ENCODE measurements around the gene LBP. TPM values are rescaled to one million over a fixed set of nuclear protein-coding genes. Genes with fewer than 3 reads are reported as not detected.

The LBP gene
- total and polyA plus RNA-seq, 2 of the 13 experiments (the other 11 are each of a cell fraction or from before 2014, with no cell fraction given), result 0.07 to 0.20 TPM

DNA sequence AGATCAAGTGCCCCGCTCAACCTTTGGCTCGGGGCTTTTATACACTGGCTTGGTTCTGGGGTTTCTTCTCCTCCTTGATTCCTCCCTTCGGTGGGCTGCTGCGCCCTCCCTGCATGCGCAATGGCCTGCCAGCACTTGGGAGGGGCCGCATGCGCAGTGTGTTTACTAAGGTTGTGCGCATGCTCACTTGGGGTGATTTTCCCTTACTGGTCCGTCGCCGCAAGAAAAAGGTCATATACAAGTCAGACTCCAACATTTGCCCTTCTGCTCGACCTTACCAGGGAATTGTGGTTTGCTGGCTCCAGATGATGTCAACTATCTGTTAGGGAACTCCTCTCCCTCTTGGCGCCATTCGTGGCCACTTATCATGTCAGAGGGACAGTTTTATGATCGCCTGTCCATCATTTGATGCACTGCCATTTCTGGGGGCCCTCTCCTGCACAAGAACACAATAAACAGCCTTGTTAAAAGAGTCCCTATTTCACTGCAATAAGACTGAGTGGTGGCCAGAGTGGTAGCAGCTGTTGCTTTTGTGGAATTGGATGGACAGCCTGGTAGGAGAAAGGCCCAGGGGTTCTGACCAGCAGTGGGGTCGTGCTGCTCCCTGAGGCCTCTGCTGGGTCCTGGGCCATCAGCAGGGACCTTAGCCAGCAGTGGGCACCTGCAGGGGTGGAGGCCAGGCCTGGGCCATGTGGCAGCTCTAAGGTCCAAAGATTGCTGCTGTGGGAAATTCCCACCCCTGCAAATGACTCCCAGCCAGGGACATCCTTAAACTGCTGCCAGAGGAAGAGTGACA, 2.8 kb upstream of the LBP start (continued):
- TF ChIP-seq, protein P1, sequence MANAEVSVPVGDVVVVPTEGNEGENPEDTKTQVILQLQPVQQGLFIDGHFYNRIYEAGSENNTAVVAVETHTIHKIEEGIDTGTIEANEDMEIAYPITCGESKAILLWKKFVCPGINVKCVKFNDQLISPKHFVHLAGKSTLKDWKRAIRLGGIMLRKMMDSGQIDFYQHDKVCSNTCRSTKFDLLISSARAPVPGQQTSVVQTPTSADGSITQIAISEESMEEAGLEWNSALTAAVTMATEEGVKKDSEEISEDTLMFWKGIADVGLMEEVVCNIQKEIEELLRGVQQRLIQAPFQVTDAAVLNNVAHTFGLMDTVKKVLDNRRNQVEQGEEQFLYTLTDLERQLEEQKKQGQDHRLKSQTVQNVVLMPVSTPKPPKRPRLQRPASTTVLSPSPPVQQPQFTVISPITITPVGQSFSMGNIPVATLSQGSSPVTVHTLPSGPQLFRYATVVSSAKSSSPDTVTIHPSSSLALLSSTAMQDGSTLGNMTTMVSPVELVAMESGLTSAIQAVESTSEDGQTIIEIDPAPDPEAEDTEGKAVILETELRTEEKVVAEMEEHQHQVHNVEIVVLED (CRISPR knock-in tag; IDR thresholded peaks at IDR 0.05; ENCODE audit: borderline replicate concordance), result peak; percentile 73
- TF ChIP-seq, protein P2, sequence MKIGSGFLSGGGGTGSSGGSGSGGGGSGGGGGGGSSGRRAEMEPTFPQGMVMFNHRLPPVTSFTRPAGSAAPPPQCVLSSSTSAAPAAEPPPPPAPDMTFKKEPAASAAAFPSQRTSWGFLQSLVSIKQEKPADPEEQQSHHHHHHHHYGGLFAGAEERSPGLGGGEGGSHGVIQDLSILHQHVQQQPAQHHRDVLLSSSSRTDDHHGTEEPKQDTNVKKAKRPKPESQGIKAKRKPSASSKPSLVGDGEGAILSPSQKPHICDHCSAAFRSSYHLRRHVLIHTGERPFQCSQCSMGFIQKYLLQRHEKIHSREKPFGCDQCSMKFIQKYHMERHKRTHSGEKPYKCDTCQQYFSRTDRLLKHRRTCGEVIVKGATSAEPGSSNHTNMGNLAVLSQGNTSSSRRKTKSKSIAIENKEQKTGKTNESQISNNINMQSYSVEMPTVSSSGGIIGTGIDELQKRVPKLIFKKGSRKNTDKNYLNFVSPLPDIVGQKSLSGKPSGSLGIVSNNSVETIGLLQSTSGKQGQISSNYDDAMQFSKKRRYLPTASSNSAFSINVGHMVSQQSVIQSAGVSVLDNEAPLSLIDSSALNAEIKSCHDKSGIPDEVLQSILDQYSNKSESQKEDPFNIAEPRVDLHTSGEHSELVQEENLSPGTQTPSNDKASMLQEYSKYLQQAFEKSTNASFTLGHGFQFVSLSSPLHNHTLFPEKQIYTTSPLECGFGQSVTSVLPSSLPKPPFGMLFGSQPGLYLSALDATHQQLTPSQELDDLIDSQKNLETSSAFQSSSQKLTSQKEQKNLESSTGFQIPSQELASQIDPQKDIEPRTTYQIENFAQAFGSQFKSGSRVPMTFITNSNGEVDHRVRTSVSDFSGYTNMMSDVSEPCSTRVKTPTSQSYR (CRISPR knock-in tag; IDR thresholded peaks at IDR 0.05; ENCODE audit: borderline replicate concordance), result peak; percentile 43; the same call in 1 of the 2 replicates
- peak; percentile 65 for TF ChIP-seq TARDBP (CRISPR knock-in tag; IDR thresholded peaks at IDR 0.05)
- 0 out of 2 replicates have a peak, but pooled peaks have one; percentile 55 for TF ChIP-seq TMF1 (CRISPR knock-in tag; IDR thresholded peaks at IDR 0.05; ENCODE audit: low read depth)
- peak; percentile 82 for TF ChIP-seq POGZ (CRISPR knock-in tag; IDR thresholded peaks at IDR 0.05)
- TF ChIP-seq NR2F6 (IDR thresholded peaks at IDR 0.05), result peak; percentile 53
- peak; percentile 57; the same call in 1 of the 2 replicates for TF ChIP-seq NR2F6 (CRISPR knock-in tag; IDR thresholded peaks at IDR 0.05)
- peak; percentile 88; the same call in 1 of the 2 replicates for TF ChIP-seq GZF1 (CRISPR knock-in tag; IDR thresholded peaks at IDR 0.05)
- no peak for TF ChIP-seq ZSCAN30 (CRISPR knock-in tag; IDR thresholded peaks at IDR 0.05)
- peak; percentile 76 for TF ChIP-seq ZNF441 (CRISPR knock-in tag; IDR thresholded peaks at IDR 0.05; ENCODE audit: borderline replicate concordance)
- TF ChIP-seq, protein P3, sequence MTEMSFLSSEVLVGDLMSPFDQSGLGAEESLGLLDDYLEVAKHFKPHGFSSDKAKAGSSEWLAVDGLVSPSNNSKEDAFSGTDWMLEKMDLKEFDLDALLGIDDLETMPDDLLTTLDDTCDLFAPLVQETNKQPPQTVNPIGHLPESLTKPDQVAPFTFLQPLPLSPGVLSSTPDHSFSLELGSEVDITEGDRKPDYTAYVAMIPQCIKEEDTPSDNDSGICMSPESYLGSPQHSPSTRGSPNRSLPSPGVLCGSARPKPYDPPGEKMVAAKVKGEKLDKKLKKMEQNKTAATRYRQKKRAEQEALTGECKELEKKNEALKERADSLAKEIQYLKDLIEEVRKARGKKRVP (CRISPR knock-in tag; IDR thresholded peaks at IDR 0.05), result peak in 1 of 2 experiments; percentile 68; a peak in 1 of 4 replicates
- TF ChIP-seq, protein P4, sequence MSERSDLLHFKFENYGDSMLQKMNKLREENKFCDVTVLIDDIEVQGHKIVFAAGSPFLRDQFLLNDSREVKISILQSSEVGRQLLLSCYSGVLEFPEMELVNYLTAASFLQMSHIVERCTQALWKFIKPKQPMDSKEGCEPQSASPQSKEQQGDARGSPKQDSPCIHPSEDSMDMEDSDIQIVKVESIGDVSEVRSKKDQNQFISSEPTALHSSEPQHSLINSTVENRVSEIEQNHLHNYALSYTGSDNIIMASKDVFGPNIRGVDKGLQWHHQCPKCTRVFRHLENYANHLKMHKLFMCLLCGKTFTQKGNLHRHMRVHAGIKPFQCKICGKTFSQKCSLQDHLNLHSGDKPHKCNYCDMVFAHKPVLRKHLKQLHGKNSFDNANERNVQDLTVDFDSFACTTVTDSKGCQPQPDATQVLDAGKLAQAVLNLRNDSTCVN (CRISPR knock-in tag; IDR thresholded peaks at IDR 0.05; ENCODE audit: borderline replicate concordance), result peak; percentile 72; the same call in 1 of the 2 replicates
- no peak for TF ChIP-seq ZNF430 (CRISPR knock-in tag; IDR thresholded peaks at IDR 0.05)
- peak; percentile 71; the same call in 1 of the 2 replicates for TF ChIP-seq CBX5 (CRISPR knock-in tag; IDR thresholded peaks at IDR 0.05; ENCODE audit: borderline replicate concordance)
- no peak for TF ChIP-seq SUZ12 (IDR thresholded peaks at IDR 0.05; ENCODE audit: low read depth, low read length)
- TF ChIP-seq ZSCAN31 (CRISPR knock-in tag; IDR thresholded peaks at IDR 0.05; ENCODE audit: low read depth), result no peak
- TF ChIP-seq, protein P5, sequence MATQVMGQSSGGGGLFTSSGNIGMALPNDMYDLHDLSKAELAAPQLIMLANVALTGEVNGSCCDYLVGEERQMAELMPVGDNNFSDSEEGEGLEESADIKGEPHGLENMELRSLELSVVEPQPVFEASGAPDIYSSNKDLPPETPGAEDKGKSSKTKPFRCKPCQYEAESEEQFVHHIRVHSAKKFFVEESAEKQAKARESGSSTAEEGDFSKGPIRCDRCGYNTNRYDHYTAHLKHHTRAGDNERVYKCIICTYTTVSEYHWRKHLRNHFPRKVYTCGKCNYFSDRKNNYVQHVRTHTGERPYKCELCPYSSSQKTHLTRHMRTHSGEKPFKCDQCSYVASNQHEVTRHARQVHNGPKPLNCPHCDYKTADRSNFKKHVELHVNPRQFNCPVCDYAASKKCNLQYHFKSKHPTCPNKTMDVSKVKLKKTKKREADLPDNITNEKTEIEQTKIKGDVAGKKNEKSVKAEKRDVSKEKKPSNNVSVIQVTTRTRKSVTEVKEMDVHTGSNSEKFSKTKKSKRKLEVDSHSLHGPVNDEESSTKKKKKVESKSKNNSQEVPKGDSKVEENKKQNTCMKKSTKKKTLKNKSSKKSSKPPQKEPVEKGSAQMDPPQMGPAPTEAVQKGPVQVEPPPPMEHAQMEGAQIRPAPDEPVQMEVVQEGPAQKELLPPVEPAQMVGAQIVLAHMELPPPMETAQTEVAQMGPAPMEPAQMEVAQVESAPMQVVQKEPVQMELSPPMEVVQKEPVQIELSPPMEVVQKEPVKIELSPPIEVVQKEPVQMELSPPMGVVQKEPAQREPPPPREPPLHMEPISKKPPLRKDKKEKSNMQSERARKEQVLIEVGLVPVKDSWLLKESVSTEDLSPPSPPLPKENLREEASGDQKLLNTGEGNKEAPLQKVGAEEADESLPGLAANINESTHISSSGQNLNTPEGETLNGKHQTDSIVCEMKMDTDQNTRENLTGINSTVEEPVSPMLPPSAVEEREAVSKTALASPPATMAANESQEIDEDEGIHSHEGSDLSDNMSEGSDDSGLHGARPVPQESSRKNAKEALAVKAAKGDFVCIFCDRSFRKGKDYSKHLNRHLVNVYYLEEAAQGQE (IDR thresholded peaks at IDR 0.05; ENCODE audit: borderline replicate concordance in 1 of 2, low read depth in 1 of 2, low read length in 2 of 2), result no peak
- peak; percentile 73; the same call in 1 of the 2 replicates for TF ChIP-seq ZNF317 (CRISPR knock-in tag; IDR thresholded peaks at IDR 0.05)
